Adrenal gland (tissue), 5 donors: ENCODE results near the gene WWP2.
"Not testable (repeated sequence)": the region's sequence is repeated elsewhere in the genome, so short reads cannot be mapped to it uniquely, and the experiment has no call there.

Experiments used
- CTCF ChIP-seq, 6 experiments: fragments of 450-650 bp in 4 of 6; fragments of 200-600 bp in 2 of 6; sonication (generic) in 1 of 6; IDR thresholded peaks; 1 replicate in 5 of 6; 2 replicates in 1 of 6; pipeline versions ENCODE4 v1.5.1 to v1.8.0; 2016 to 2021; ENCODE audit warnings: antibody characterized with exemption in 6 of 6, mild to moderate bottlenecking in 2 of 6, moderate library complexity in 1 of 6
- POLR2A ChIP-seq, 2 donors: fragments of 450-650 bp; IDR thresholded peaks; one replicate each; pipeline ENCODE4 v1.6.1; 2017; ENCODE audit warnings: antibody characterized with exemption in 2 of 2, mild to moderate bottlenecking in 2 of 2, moderate library complexity in 1 of 2
- donor health status: DM: no; HTN: no; CAD: no.

- not testable (repeated sequence) for TF ChIP-seq CTCF, POLR2A (IDR thresholded peaks at IDR 0.05)
These were observed 30.9 kb upstream of the WWP2 start for GRCh38 chr16:69731280-69731679.
